Epithelial cell of prostate (primary cell): ENCODE measurements around the gene MXRA7.

Experiments used
- DNase-seq: peaks from one replicate; pipeline ENCODE4 v3.0.0-alpha.2; 2011; ENCODE audit warnings: low read depth, low spot score
- H3K27ac ChIP-seq: fragments of 450-650 bp; 2 replicates; pipeline ENCODE4 v1.5.1; 2017; ENCODE audit warnings: mild to moderate bottlenecking

Gene MXRA7

GRCh38 chr17:76682296-76682695 lies 28.5 kb downstream of the MXRA7 start:
- H3K27ac ChIP-seq = no peak overlapping the region
- no peak for DNase-seq

GRCh38 chr17:76681222-76682137 lies 29.3 kb downstream of the MXRA7 start:
- H3K27ac ChIP-seq = no peak overlapping the region
- DNase-seq = no peak

GRCh38 chr17:76679239-76679638 lies 31.5 kb downstream of the MXRA7 start:
- DNase-seq = no peak
- no peak overlapping the region for H3K27ac ChIP-seq

GRCh38 chr17:76678330-76678729 lies 32.4 kb downstream of the MXRA7 start:
- DNase-seq = no peak
- no peak overlapping the region for H3K27ac ChIP-seq

GRCh38 chr17:76677406-76677805 lies 33.4 kb downstream of the MXRA7 start:
- no peak overlapping the region for H3K27ac ChIP-seq
- no peak for DNase-seq

- H3K27ac ChIP-seq = no peak overlapping the region
- DNase-seq = no peak
Measured at GRCh38 chr17:76676629-76677028, 34.1 kb downstream of the MXRA7 start.

- no peak for DNase-seq
- H3K27ac ChIP-seq = no peak overlapping the region
Measured at GRCh38 chr17:76675648-76676047, 35.1 kb downstream of the MXRA7 start.

- DNase-seq = no peak
- H3K27ac ChIP-seq = no peak overlapping the region
Measured at GRCh38 chr17:76674600-76674999, 36.2 kb downstream of the MXRA7 start.

GRCh38 chr17:76673729-76674128 lies 37.0 kb downstream of the MXRA7 start:
- DNase-seq = no peak
- H3K27ac ChIP-seq = no peak overlapping the region

GRCh38 chr17:76672892-76673291 lies 37.9 kb downstream of the MXRA7 start:
- H3K27ac ChIP-seq = no peak overlapping the region
- no peak for DNase-seq

- no peak for DNase-seq
Measured at GRCh38 chr17:76672270-76672851, 38.4 kb downstream of the MXRA7 start.

GRCh38 chr17:76671912-76672262 lies 38.9 kb downstream of the MXRA7 start:
- peak overlapping the region; percentile 91 for H3K27ac ChIP-seq
- no peak for DNase-seq

More at GRCh38 chr17:76672270-76672851, 38.4 kb downstream of the MXRA7 start:
- H3K27ac ChIP-seq = peak overlapping the region; percentile 91

- peak overlapping the region; percentile 91 for H3K27ac ChIP-seq
- peak; percentile 100 for DNase-seq
Measured at GRCh38 chr17:76671123-76671911, 39.4 kb downstream of the MXRA7 start.

- peak overlapping the region; percentile 91 for H3K27ac ChIP-seq
- no peak for DNase-seq
Measured at GRCh38 chr17:76670718-76671122, 40.0 kb downstream of the MXRA7 start.

GRCh38 chr17:76670020-76670717 lies 40.6 kb downstream of the MXRA7 start:
- DNase-seq = no peak
- H3K27ac ChIP-seq = peak overlapping the region; percentile 91

- no peak overlapping the region for H3K27ac ChIP-seq
- no peak for DNase-seq
Measured at GRCh38 chr17:76667786-76668453, 42.8 kb downstream of the MXRA7 start.

GRCh38 chr17:76667491-76667755 lies 43.3 kb downstream of the MXRA7 start:
- H3K27ac ChIP-seq = no peak overlapping the region
- DNase-seq = no peak

GRCh38 chr17:76660656-76661042 lies 50.1 kb downstream of the MXRA7 start:
- no peak for DNase-seq
- peak overlapping the region; percentile 54 for H3K27ac ChIP-seq

GRCh38 chr17:76659928-76660655 lies 50.7 kb downstream of the MXRA7 start:
- peak overlapping the region; percentile 54 for H3K27ac ChIP-seq
- no peak for DNase-seq
